GM18951 (cell line): ENCODE measurements around the gene SKI.

ENCODE experiments used
- POLR2A ChIP-seq: IDR thresholded peaks from 4 replicates; pipeline ENCODE4 v1.6.1; 2011; ENCODE audit warnings: mild to moderate bottlenecking; ENCODE audit not compliant: insufficient read length, insufficient read depth; ENCODE audit errors: extremely low read depth
- in situ Hi-C: fragments of 300-500 bp; cut with MboI; formaldehyde crosslinking; loops from one replicate; pipeline ENCODE4 v1.12.0; 2022; ENCODE audit warnings: low sequenced_read_pairs, mixed read lengths, inconsistent platforms; ENCODE audit not compliant: unreplicated experiment

Gene SKI

DNA sequence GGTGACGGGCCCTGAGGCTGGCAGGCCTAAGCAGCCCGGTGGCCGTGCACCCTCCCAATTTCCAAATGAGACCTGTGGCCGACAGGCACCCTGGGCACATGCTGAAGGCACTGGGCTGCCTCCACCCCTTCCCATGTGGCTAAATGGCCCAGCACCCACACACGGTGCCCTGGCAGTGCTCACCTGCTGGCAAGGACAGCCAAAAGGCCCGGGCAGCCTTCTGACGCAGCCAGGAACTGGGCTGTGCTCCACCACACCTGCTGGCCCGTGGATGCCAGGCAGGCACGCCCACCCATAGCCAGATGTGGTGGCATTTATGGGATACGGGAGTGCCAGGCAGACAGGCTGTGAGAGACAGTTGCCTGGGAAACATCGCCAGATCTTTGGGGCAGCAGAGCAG, 29.5 kb upstream of the SKI start:
- in situ Hi-C loops: loop anchor here (25.0 kb wide), 2 partner anchors 364 to 589 kb away; partner anchors contain the start of gene TNFRSF14
- TF ChIP-seq POLR2A: no peak

- in situ Hi-C loops: loop anchor here (25.0 kb wide), 2 partner anchors 363 to 588 kb away; partner anchors contain the start of gene TNFRSF14
These were observed 28.9 kb upstream of the SKI start for GRCh38 chr1:2199042-2199810.

DNA sequence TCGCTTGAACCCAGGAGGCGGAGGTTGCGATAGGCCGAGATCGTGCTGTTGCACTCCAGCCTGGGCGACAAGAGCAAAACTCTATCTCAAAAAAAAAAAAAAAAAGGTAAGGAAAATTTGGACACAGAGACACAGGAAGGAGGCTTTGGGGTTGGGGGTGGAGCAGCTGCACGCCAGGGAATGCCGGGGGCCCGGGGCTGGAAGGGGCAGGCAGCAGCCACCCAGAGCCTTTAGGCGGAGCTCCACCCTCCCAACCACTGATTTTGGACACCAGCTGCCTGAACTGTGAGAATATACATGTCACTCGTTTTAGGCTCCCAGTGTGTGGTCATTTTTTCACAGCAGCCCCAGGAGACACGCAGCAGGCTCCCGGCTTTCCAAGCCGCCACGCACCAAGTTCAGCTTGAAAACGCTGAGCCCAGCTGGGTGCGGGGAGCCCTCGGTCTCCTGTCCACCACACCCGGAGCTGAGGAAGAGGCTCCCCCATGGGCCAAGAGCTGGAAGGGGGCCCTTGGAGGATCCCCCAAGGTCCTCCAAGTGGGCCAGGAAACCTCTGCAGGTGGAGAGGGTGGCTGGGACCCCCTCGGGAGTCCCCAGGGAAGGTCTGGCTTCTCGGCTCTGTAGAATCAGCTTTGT, 27.7 kb upstream of the SKI start:
- in situ Hi-C loops: no loop called here

More at GRCh38 chr1:2199042-2199810, 28.9 kb upstream of the SKI start:
- TF ChIP-seq POLR2A: peak; percentile 73

DNA sequence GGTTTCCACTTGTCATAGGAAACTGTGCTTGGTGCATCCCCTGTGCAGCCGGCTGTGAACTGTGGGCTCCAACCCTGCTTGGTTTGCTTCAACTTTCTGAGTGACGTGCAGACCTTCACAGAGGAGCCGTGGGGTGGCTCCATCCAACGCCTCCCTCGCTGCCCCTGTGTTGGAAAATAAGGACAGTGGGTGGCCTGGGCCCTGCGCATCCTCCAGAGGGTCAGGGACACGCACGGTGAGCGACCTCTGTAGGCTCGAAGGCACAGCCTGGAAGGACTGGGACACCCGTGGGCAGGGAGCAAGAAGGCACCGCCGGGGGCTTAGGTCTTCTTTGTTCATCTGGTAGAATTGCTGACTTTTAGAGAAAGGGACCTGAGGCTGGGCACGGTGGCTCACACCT, 27.1 kb upstream of the SKI start:
- in situ Hi-C loops: no loop called here

More for the DNA sequence above, 27.7 kb upstream of the SKI start:
- TF ChIP-seq POLR2A: no peak

GRCh38 chr1:2202008-2202575, 26.0 kb upstream of the SKI start:
- TF ChIP-seq POLR2A: no peak
- in situ Hi-C loops: no loop called here

More for the DNA sequence above, 27.1 kb upstream of the SKI start:
- TF ChIP-seq POLR2A: no peak

- no peak for TF ChIP-seq POLR2A
- in situ Hi-C loops: no loop called here
These were observed 25.1 kb upstream of the SKI start for GRCh38 chr1:2202843-2203601.

DNA sequence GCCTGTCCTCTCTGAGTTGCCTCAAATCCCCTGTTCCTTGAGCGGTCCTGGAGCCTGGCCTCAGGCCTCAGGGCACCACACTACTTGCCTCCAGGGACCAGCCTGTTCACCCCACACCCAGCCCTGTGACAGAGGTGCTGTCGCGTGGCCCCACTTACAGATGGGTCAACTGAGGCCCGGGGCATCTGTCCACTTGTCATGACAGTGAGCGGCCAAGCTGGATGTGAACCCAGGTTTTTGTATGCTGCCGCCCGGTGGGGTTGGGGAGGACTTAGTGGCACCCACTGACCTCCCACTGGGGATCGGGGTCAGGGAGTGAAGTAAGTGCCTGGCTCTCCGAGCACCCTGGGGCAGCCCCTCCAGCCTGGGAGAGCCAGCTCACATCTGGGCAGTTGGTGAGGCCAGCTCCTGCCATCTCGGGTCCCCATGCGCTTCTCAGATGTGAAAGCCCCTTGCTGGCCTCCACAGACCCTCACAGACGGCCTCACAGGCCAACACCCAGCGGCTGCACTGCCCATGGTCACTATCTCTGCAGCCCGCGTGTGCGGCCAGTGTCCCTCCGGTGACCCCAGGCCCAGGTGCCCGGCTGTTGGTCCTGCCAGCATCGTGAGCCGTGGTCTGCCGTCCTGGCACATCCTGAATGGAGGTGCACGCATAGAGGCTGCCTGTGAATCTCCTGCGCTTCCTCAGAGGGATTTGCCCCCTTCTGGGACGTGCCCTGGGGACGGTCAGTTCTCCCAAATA, 24.3 kb upstream of the SKI start:
- no peak for TF ChIP-seq POLR2A
- in situ Hi-C loops: no loop called here

- peak; percentile 26 for TF ChIP-seq POLR2A
- in situ Hi-C loops: no loop called here
These were observed 23.5 kb upstream of the SKI start for GRCh38 chr1:2204415-2205190.

DNA sequence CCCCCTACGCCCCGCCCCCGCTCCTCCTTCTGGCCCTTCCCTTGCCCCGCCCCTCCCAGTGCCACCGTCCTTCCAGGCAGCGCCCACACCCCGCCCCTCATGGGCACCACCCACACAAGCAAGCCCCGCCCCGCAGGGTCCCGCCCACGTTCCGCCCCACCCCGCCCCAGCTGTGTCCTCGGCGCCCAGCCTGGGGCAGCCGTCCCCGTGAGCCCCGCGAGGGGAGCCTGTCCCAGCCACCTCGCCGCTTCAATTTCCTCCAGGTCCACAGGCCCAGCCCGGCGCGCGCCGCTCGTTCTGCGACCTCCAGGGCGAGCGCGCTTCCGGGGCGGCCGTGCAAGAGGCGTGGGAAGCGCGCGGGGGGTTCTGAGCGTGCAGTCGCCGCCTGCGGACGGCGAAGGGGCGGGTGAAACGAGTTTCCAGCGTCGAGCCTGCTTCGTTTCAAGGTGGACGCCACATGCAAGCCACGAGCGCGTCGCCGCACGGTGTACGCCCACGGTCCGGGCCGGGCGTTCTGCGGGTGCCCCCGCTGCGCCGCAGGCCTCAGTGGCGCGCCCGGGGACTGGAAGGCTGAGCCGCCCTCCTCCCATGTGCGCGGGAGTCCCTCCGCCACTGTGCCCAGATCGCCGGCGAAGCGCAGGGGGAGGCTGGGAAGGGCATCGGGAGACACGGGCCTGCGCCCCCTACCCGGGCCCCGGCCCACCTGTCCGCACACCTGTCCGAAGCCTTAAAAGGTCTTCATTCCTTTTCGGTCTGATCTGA, 22.7 kb upstream of the SKI start:
- peak; percentile 43 for TF ChIP-seq POLR2A
- in situ Hi-C loops: no loop called here

DNA sequence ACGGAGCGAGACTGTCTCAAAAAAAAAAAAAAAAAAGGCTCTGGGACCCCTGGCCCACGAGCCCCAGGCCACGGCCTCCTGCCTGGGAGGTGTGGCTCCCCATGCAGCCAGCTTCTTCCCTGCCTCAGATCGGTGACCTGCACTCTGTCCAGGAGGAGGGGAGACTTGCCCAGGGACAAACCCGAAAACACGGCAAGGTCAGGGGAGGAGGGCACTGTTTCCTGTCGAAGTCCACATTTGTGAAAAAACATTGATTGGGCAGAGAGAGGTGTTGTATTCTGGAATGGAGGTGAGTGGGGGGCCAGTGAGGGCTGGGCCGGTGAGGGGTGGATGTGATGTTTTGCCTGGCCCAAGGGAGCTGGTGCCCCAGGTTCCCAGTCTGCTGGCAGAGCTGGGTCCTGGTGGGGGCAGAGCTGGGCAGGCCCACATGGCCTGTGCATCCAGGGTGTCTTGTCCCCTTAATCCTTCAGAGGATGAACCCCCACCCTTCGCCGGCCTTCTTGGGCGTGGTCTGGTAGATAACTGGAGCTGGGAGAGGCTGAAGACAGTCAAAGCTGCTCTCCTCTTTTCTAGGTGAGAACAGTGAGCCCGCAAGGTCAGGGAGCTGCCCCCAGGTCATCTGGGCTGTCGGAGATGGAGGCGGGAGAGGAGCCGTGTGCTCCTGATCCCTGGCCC, 21.2 kb upstream of the SKI start:
- in situ Hi-C loops: no loop called here
- TF ChIP-seq POLR2A: no peak
